GM21786 (cell line): ENCODE measurements around the gene CPT1A.
"Not testable (repeated sequence)": the region's sequence is repeated elsewhere in the genome, so short reads cannot be mapped to it uniquely, and the experiment has no call there.

Source experiments
- ATAC-seq: cut with Tn5 transposase; IDR thresholded peaks from one replicate; pipeline ENCODE4 v1.9.1; 2021; ENCODE audit not compliant: unreplicated experiment

Gene CPT1A

GRCh38 chr11:68841718-68842426 lies at the start of gene CPT1A:
CPT1A (minus strand) TSS chr11:68841916; CDS start chr11:68815474, 26,442 bp downstream.
- ATAC-seq = no peak

DNA sequence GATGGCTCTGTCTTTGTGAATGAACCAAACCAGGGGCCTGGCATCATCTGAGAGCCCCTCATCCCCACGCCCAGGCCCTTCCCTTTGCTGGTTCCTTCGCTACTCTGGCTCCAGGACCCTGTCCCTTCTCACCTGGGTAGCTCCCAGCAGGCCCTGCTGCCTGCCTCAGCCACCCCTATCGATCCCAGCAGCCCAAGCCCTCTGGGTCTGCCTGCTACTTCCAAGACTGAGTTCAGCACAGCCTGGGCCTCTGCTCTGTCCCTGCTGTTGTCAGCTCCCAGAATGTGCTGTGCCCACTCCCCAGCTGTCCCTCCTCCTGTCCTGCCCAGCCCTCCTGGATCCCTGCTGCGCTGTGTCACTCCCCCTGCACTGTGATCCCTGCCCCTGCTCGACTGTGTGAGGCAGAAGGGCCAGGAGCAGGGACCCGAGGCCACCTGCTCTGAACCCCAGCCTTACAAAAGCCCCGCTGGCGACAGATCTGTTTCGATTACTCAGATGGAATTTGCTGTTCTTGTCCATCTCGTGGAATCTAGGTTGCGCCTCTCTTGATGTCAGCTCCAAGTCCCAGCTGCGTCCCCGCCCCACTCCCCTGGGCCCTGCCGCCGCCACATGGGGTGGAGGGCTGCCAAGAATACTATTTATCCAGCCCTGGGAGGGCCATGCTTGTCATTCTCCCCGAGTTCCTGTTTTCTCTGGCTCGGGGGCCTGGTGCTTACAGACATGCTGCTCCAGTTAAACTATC lies 48.9 kb upstream of the CPT1A start:
- no peak for ATAC-seq

DNA sequence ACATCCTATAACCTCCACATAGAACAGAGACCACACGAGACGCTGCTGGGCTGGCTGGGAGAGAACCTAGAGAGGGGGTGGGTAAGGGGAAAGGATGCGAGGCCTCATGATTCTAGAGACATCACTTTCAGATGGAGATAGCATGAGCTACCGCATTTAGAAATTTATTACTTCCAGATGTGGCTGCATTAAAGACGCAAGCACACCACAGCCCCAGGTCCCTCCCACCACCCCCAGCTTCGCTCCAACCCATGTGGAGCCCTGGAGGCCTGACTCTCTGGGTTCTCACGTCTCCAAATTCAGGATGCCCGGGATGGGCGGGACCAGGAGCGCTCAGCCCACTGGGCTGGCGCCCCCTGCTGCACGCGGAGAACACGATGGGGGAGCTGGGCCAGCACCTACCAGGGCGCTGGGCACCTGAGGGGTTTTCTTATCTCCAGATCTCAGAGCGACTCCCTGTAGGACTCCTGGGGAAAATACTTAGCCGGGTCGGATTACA lies 48.3 kb upstream of the CPT1A start:
- ATAC-seq = no peak

GRCh38 chr11:68884827-68885226 lies 43.1 kb upstream of the CPT1A start:
- ATAC-seq = not testable (repeated sequence)

DNA sequence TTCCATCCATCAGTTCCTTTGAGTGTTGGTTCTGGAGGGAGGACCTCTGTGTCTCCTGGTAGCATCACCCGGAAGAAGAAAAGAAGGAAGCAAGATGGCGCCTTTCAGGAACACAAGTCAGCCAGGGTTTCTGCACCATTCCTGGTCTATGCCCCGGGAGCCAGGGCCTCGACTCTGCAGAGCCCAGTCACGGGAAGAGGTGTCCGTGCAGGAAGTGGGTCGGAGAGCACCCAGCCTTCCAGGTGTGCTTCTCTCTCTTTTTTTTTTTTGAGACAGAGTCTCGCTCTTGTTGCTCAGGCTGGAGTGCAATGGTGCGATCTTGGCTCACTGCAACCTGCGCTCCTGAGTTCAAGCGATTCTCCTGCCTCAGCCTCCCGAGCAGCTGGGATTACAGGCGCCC lies 40.7 kb upstream of the CPT1A start:
- ATAC-seq = no peak

DNA sequence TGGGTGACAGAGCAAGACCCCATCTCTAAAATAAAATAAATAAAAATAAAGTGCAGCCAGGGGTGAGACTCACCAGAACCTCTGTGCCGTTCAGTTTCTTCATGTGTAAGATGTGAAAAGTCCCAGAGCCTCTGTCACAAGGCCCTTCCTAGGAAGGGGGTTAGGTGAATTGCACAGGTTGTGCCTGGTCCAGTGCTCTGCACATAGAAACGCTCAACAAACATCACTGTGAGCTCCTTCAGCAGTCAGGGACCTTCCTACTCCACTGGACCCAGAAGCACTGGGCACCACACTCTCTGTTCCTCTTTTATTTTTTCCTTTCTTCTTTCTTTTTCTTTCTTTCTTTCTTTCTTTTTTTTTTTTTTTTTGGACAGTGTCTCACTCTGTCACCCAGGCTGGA lies 39.6 kb upstream of the CPT1A start:
- ATAC-seq = no peak

- ATAC-seq = no peak
Observed at GRCh38 chr11:68880851-68881250, 39.1 kb upstream of the CPT1A start.

DNA sequence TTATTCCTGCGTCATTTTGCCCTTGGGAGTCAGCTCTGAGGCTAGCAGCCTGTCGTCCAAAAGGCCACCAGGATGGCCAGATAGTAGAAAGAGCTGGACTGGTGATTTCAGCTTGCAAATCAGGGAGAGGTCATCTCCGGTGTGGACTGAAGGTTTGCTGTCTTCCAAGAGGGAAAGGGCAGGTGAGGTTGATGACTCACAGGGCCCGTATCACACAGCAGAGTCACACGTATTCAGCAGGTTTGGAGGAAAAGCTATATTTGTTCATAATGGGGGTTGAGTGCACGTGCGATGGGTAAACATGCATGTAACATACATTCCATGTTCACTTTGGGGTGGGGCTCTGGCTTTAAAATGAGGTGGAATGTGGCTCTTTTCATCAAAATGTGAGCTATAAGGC lies 36.3 kb upstream of the CPT1A start:
- ATAC-seq = no peak

DNA sequence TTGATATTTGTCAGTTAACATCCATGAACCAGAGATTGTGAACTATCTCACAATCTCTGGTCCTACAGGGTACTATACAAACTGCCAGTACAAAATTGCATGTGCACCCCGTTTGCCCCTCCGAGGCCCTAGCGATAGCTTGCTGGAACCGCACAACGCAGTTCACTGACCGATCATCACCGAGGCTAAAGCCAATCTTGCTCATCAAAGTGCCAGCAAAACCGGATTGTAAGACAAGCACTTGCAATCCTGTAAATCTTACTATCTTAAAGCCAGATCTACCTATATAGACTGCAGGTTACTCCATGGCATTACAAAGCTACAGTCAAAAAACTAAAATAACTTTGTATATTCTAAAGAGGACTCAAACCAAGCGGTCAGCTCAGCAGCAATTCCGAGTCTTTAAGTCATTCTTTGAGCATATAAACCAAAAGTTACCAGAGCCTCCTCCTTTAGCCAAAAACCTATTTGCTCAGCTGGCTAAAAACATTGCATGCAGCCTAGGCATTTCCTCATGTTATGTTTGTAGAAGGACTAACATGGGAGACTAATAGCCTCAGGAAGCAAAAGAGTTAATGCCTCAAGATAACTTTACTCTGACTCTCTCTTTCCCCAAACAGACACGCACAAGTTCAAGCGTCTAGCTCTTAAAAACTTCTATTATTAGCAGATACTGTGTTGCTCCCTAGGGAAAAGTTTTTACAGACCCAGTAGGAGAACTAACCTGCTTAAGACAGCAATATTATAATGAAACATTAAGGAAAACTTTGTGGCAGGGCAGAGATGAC lies 30.7 kb upstream of the CPT1A start:
- ATAC-seq = no peak

- ATAC-seq = no peak
Observed at GRCh38 chr11:68870470-68870869, 28.8 kb upstream of the CPT1A start.

DNA sequence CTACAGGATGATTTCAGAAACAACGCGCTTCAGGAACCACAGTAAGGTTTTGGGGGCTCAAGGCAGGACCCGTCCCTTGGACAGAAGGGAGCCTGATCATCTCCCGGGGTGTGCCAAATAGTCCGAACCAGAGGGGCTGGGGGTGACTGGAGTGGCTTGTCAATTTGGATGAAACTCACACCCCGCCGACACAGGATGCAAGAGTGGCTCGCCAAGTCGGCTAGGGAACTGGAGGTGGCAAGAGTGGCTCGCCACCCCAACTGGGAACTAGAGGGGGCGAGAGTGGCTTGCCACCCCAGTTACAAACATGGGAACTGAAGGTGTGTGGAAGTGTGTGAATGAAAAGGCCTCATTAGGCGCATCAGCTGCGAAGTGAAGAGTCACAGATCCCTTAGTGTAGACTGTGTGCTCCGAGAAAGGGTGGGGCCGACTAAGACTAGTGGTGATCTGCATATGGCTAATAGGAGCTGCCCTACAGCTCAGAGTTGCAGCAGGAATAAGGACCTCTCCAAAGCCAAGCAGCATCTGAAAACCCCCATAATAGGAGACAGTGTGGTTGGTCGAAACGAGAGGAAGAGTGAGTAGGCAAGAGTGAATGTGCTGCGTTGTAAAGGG lies 26.6 kb upstream of the CPT1A start:
- no peak for ATAC-seq

DNA sequence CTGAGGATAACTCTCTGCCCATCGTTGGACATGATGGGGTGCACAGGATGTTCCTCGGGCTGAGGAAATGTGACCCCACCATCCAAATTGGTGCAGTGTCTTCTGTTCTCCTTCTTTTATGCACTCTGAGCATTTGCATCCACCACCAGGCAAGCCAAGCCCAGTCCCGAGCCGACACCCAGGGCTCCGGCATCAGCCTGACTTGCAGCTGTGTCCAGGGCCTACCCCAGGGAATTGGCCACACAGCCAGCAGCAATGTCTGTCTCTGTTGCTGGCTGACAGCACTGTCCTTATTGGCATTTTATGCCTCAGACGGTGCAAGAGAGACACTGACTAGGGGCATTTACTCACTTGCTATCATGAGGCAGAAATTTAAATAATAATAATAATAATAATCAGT lies 25.4 kb upstream of the CPT1A start:
- ATAC-seq = no peak

GRCh38 chr11:68865241-68865640 lies 23.5 kb upstream of the CPT1A start:
- ATAC-seq = no peak

DNA sequence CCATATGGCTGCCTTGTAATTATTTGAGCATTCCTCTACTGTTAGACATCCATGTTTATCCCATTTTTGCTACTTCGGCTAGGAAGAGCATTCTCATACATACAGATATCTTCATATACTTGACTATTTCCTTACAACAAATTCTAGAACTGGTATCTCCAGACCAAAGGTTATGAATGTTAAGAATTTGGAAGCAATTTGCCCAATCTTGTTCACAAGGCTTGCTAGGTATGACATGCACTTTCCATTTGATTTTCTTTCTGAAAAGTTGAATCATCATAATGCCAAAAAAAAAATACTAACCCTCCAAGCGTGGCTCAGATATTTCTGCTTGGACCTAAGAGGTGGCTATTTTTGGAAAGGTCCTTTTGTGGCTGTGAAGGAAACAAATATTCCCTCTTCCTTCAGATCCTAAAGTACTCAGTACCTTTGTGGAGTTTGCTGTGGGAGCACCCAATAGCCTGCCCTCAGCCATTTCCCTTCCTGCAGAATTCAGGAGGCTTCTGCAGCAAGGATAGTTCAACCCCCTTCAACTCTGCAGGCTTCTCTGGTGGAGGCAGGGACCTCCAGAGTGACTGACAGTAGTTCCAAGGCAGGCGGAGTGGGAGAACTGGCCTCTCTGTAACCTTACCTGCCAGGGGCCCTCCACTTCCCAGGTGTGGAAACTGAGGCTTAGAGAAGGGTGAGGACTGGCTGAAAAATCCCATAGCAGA lies 22.0 kb upstream of the CPT1A start:
- no peak for ATAC-seq

GRCh38 chr11:68862421-68862820 lies 20.7 kb upstream of the CPT1A start:
- ATAC-seq = no peak

DNA sequence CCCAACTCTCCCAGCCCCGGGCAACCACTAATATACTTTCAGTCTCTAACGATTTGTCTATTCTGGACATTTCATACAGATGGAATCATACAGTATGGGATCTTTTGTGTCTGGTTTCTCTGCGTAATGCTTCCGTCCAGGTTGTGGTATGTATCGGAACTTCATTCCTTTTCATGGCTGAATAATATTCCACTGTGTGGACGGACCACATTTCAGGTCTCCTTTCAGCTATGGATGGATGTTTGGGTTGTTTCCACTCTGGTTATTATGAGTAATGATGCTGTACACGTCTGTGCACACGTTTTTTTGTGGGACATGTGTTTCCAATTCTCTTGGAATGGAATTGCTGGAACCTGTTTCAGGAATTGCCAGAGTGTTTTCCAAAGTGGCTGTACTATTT lies 17.4 kb upstream of the CPT1A start:
- ATAC-seq = no peak

- ATAC-seq = no peak
Observed at GRCh38 chr11:68857037-68857586, 15.4 kb upstream of the CPT1A start.

- not testable (repeated sequence) for ATAC-seq
Observed at GRCh38 chr11:68856425-68857030, 14.8 kb upstream of the CPT1A start.

DNA sequence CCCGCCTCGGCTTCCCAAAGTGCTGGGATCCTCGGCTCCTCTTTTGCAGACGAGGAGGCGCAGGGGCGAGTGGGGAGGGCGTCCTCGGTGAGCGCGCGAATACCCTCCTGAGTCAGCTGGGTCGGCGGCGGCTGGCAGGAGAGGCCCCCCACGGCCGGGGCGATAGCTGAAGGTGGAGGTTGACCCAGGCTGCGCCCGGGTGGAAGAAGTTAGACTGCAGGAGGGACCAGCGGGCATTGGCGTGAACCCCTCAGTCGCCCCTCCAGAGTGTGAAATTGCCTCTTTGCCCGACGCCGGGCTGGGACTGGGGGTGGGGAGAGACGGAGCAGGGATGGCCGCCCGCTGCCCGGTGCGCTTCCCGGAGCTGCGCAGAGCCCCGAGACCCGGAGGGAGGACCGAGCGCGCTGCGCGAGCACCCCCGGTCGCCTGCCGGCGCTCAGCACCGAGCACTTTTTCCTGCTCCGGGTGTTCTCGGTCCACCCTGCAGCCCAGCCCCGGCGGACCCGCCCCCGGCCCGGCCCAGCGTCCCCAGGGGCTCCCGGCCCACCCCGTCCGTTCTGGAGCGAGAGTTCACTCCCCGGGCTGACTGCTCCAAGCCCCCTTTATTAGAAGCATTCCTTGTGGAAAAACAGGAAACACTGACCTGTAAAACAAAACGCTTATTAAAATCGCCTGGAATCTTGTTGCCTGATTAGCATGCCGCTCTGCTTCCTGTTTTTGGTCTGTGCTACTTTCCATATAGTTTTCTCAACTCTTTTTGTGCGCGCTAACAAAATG lies 13.7 kb upstream of the CPT1A start:
- ATAC-seq = no peak
